Caco-2 (cell line): ENCODE results near the gene SFN. TPM values are rescaled to one million over a fixed set of nuclear protein-coding genes. Genes with fewer than 3 reads are reported as not detected.
"Not testable (repeated sequence)": the region's sequence is repeated elsewhere in the genome, so short reads cannot be mapped to it uniquely, and the experiment has no call there.

Source experiments
- BruUV-seq: library from RNA; stranded (reverse); fragments of 400-500 nt; replicated peaks from 2 replicates; lab custom pipeline; 2021; lab: Mats Ljungman, UMichigan
- CTCF ChIA-PET: fragments of 300-600 bp; sonication (Branson Sonifier 250); formaldehyde crosslinking; loops from one replicate; lab custom pipeline; 2022; ENCODE audit warnings: antibody characterized with exemption; lab: Charles Lee
- POLR2A ChIA-PET: fragments of 300-600 bp; sonication (Branson Sonifier 250); formaldehyde crosslinking; loops from one replicate; lab custom pipeline; 2022; ENCODE audit warnings: antibody characterized with exemption; lab: Charles Lee
- DNase-seq, 2 experiments: peaks; one replicate each; pipeline versions ENCODE4 v3.0.0 to v3.0.0-alpha.2; 2020 to 2022
- H3K27me3 ChIP-seq: replicated peaks from 2 replicates; pipeline ENCODE4 v1.6.0; 2011; ENCODE audit warnings: low read length; ENCODE audit not compliant: control insufficient read depth, insufficient read depth
- H3K36me3 ChIP-seq: 2 replicates; pipeline ENCODE4 v1.5.1; 2011; ENCODE audit warnings: low read length; ENCODE audit not compliant: control insufficient read depth, insufficient read depth
- H3K4me1 ChIP-seq: fragments of 250-450 bp; sonication (Bioruptor Pico); 2 replicates; pipeline ENCODE4 v1.5.1; 2020; ENCODE audit warnings: mild to moderate bottlenecking
- H3K4me3 ChIP-seq: 2 replicates; pipeline ENCODE4 v1.5.1; 2011; ENCODE audit warnings: low read depth, mild to moderate bottlenecking, control low read depth, low read length
- H3K9me3 ChIP-seq: fragments of 250-450 bp; sonication (Bioruptor Pico); 2 replicates; pipeline ENCODE4 v1.5.1; 2020; ENCODE audit warnings: mild to moderate bottlenecking, moderate library complexity
- H3K27ac Mint-ChIP-seq: one replicate; pipeline ENCODE4 v1.8.0; 2022; ENCODE audit warnings: mixed read lengths; ENCODE audit not compliant: unreplicated experiment
- H3K27me3 Mint-ChIP-seq: one replicate; pipeline ENCODE4 v1.8.0; 2022; ENCODE audit warnings: mixed read lengths; ENCODE audit not compliant: insufficient read depth, unreplicated experiment
- H3K36me3 Mint-ChIP-seq: one replicate; pipeline ENCODE4 v1.8.0; 2022; ENCODE audit warnings: mild to moderate bottlenecking, mixed read lengths; ENCODE audit not compliant: insufficient read depth, unreplicated experiment
- H3K4me1 Mint-ChIP-seq: one replicate; pipeline ENCODE4 v1.8.0; 2022; ENCODE audit warnings: low read depth, mixed read lengths; ENCODE audit not compliant: unreplicated experiment
- H3K4me3 Mint-ChIP-seq: one replicate; pipeline ENCODE4 v1.8.0; 2022; ENCODE audit warnings: mild to moderate bottlenecking, moderate library complexity, mixed read lengths; ENCODE audit not compliant: unreplicated experiment
- H3K9me3 Mint-ChIP-seq: one replicate; pipeline ENCODE4 v1.8.0; 2022; ENCODE audit warnings: mixed read lengths; ENCODE audit not compliant: unreplicated experiment
- intact Hi-C: fragments of 100-400 bp; cut with micrococcal nuclease; formaldehyde crosslinking; loops from one replicate; pipeline ENCODE4 v1.10.0; 2022; ENCODE audit not compliant: unreplicated experiment
- total RNA-seq: library from RNA; stranded (reverse); gene quantifications from 2 replicates; pipeline ENCODE4 v1.2.3, GENCODE V29; 2022
- TF ChIP-seq, protein P1 (sequence below), 2 experiments: fragments of 200-600 bp in 1 of 2; IDR thresholded peaks; 1 replicate in 1 of 2; 2 replicates in 1 of 2; pipeline versions ENCODE4 v1.5.1 to v1.8.0; 2011 to 2022; ENCODE audit warnings: antibody characterized with exemption in 1 of 2, control low read depth in 1 of 2, inconsistent platforms in 1 of 2, low read depth in 1 of 2, low read length in 1 of 2, mild to moderate bottlenecking in 1 of 2, moderate library complexity in 1 of 2; ENCODE audit not compliant: insufficient read depth in 1 of 2, severe bottlenecking in 1 of 2, unreplicated experiment in 1 of 2

SFN gene
- total RNA-seq, 1 experiment from 2014 or later: 21.4 TPM

DNA sequence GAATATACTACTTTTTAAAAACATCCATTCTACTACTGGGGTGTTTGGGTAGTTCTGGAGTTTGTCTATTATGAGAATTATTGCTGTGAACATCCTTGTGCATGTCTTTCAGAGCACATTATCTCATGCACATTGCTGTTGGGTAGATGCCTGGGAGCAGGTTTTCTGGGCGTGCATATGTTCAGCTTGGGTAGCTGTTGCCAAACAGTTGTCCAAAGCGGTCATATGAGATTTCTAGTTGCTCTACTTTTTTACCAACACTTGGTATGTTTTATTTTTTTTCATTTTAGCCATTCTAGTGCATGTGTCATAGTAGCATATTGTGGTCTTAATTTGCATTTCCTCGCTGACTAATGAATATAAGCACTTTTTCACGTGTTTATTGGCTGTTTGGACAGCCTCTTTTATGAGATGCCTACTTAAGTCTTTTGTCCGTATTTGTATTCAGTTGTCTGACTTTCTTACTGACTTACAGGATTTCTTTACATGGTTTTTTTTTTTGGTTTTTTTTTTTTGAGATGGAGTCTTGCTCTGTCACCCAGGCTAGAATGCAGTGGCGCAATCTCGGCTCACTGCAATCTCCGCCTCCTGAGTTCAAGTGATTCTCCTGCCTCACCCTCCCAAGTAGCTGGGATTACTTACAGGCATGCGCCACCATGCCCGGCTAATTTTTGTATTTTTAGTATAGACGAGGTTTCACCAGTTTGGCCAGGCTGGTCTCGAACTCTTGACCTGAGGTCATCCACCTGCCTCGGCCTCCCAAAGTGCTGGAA lies 18.3 kb upstream of the SFN start:
- no peaks in the 10 kb centered on the region for H3K27me3 ChIP-seq
- no peaks in the 10 kb centered on the region for H3K9me3 Mint-ChIP-seq
- DNase-seq: no peak
- peaks cover 10% of the 10 kb centered on the region for H3K36me3 Mint-ChIP-seq
- TF ChIP-seq, protein P1, sequence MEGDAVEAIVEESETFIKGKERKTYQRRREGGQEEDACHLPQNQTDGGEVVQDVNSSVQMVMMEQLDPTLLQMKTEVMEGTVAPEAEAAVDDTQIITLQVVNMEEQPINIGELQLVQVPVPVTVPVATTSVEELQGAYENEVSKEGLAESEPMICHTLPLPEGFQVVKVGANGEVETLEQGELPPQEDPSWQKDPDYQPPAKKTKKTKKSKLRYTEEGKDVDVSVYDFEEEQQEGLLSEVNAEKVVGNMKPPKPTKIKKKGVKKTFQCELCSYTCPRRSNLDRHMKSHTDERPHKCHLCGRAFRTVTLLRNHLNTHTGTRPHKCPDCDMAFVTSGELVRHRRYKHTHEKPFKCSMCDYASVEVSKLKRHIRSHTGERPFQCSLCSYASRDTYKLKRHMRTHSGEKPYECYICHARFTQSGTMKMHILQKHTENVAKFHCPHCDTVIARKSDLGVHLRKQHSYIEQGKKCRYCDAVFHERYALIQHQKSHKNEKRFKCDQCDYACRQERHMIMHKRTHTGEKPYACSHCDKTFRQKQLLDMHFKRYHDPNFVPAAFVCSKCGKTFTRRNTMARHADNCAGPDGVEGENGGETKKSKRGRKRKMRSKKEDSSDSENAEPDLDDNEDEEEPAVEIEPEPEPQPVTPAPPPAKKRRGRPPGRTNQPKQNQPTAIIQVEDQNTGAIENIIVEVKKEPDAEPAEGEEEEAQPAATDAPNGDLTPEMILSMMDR (IDR thresholded peaks at IDR 0.05; ENCODE audit: insufficient read depth in 1 of 2, low read depth in 1 of 2, low read length in 1 of 2, severe bottlenecking in 1 of 2, unreplicated experiment in 1 of 2): no peak
- H3K4me1 Mint-ChIP-seq: no peaks in the 10 kb centered on the region
- H3K9me3 ChIP-seq: no peaks in the 10 kb centered on the region
- no TSS peak for BruUV-seq
- intact Hi-C loops: no loop called here
- H3K27me3 Mint-ChIP-seq: no peaks in the 10 kb centered on the region
- no peaks in the 10 kb centered on the region for H3K4me1 ChIP-seq
- H3K4me3 Mint-ChIP-seq: no peak overlapping the region
- no peak overlapping the region for H3K4me3 ChIP-seq
- H3K27ac Mint-ChIP-seq: no peak overlapping the region
- ChIA-PET POLR2A (no interaction called here), CTCF (no interaction called here)
- H3K36me3 ChIP-seq: no peaks in the 10 kb centered on the region

GRCh38 chr1:26847826-26848225 lies 15.1 kb upstream of the SFN start:
- CTCF ChIA-PET, BruUV-seq, DNase-seq, H3K9me3 ChIP-seq, H3K4me1 Mint-ChIP-seq, H3K27me3 Mint-ChIP-seq, H3K4me3 Mint-ChIP-seq, H3K27ac Mint-ChIP-seq, H3K9me3 Mint-ChIP-seq, H3K4me1 ChIP-seq, H3K27me3 ChIP-seq, intact Hi-C loops, H3K4me3 ChIP-seq, POLR2A ChIA-PET, H3K36me3 ChIP-seq: not testable (repeated sequence)
- peaks cover 19% of the 10 kb centered on the region for H3K36me3 Mint-ChIP-seq

- Mint-ChIP-seq H3K36me3 (peaks cover 26% of the 10 kb centered on the region), H3K27ac (no peak overlapping the region), H3K27me3 (no peaks in the 10 kb centered on the region), H3K4me1 (no peaks in the 10 kb centered on the region), H3K9me3 (no peaks in the 10 kb centered on the region), H3K4me3 (no peak overlapping the region)
- ChIA-PET POLR2A (no interaction called here), CTCF (no interaction called here)
- intact Hi-C loops: no loop called here
- H3K36me3 ChIP-seq: no peaks in the 10 kb centered on the region
- no peaks in the 10 kb centered on the region for H3K9me3 ChIP-seq
- H3K4me1 ChIP-seq: no peaks in the 10 kb centered on the region
- DNase-seq: no peak
- H3K4me3 ChIP-seq: no peak overlapping the region
- BruUV-seq: no TSS peak
- H3K27me3 ChIP-seq: no peaks in the 10 kb centered on the region
- TF ChIP-seq, protein P1 (IDR thresholded peaks at IDR 0.05; ENCODE audit: insufficient read depth in 1 of 2, low read depth in 1 of 2, low read length in 1 of 2, severe bottlenecking in 1 of 2, unreplicated experiment in 1 of 2): no peak
Observed at GRCh38 chr1:26848499-26848898, 14.4 kb upstream of the SFN start.
